HUES6 (cell line): ENCODE data around the gene AP1G2.
"Not testable (repeated sequence)": the region's sequence is repeated elsewhere in the genome, so short reads cannot be mapped to it uniquely, and the experiment has no call there.

Experiments used
- H3K27ac ChIP-seq: 2 replicates; pipeline ENCODE4 v1.7.0; 2013; ENCODE audit warnings: low read depth, mild to moderate bottlenecking, low read length, inconsistent platforms
- H3K27me3 ChIP-seq: 2 replicates; pipeline ENCODE4 v1.6.1; 2013; ENCODE audit warnings: low read length; ENCODE audit not compliant: control insufficient read depth, insufficient read depth
- H3K36me3 ChIP-seq: 2 replicates; pipeline ENCODE4 v1.6.1; 2013; ENCODE audit warnings: low read length; ENCODE audit not compliant: control insufficient read depth, insufficient read depth
- H3K4me1 ChIP-seq: 2 replicates; pipeline ENCODE4 v1.6.1; 2013; ENCODE audit warnings: low read length; ENCODE audit not compliant: control insufficient read depth, insufficient read depth
- H3K4me3 ChIP-seq: 2 replicates; pipeline ENCODE4 v1.5.1; 2013; ENCODE audit warnings: low read depth, low read length
- H3K9ac ChIP-seq: one replicate; pipeline ENCODE4 v1.6.1; 2013; ENCODE audit warnings: mild to moderate bottlenecking, low read length
- H3K9me3 ChIP-seq: 2 replicates; pipeline ENCODE4 v1.6.1; 2013; ENCODE audit warnings: low read depth, low read length; ENCODE audit not compliant: control insufficient read depth, insufficient read depth

Gene AP1G2

GRCh38 chr14:23608454-23608853, 40.9 kb upstream of the AP1G2 start:
- Histone ChIP-seq H3K36me3 (no peaks in the 10 kb centered on the region), H3K27ac (no peak overlapping the region), H3K4me3 (no peak overlapping the region), H3K9me3 (peaks cover 9% of the 10 kb centered on the region), H3K27me3 (peaks cover 19% of the 10 kb centered on the region; the same call in 1 of the 2 replicates), H3K4me1 (no peaks in the 10 kb centered on the region), H3K9ac (no peak overlapping the region)

- no peak overlapping the region for H3K27ac ChIP-seq
- no peaks in the 10 kb centered on the region for H3K4me1 ChIP-seq
- H3K9me3 ChIP-seq, result peaks cover 9% of the 10 kb centered on the region
- H3K4me3 ChIP-seq, result no peak overlapping the region
- H3K27me3 ChIP-seq, result peaks cover 19% of the 10 kb centered on the region; the same call in 1 of the 2 replicates
- no peak overlapping the region for H3K9ac ChIP-seq
- H3K36me3 ChIP-seq, result no peaks in the 10 kb centered on the region
Measured at GRCh38 chr14:23605931-23606585, 38.5 kb upstream of the AP1G2 start.

GRCh38 chr14:23604675-23605170, 37.1 kb upstream of the AP1G2 start:
- Histone ChIP-seq H3K4me1 (no peaks in the 10 kb centered on the region), H3K27me3 (peaks cover 19% of the 10 kb centered on the region; the same call in 1 of the 2 replicates), H3K27ac (no peak overlapping the region), H3K4me3 (no peak overlapping the region), H3K36me3 (no peaks in the 10 kb centered on the region), H3K9ac (no peak overlapping the region), H3K9me3 (peaks cover 4% of the 10 kb centered on the region; the same call in 1 of the 2 replicates)

GRCh38 chr14:23604148-23604547, 36.6 kb upstream of the AP1G2 start:
- H3K4me3 ChIP-seq, result no peak overlapping the region
- no peaks in the 10 kb centered on the region for H3K9me3 ChIP-seq
- H3K36me3 ChIP-seq, result no peaks in the 10 kb centered on the region
- no peak overlapping the region for H3K9ac ChIP-seq
- peaks cover 19% of the 10 kb centered on the region; the same call in 1 of the 2 replicates for H3K27me3 ChIP-seq
- no peaks in the 10 kb centered on the region for H3K4me1 ChIP-seq
- H3K27ac ChIP-seq, result no peak overlapping the region

- Histone ChIP-seq H3K9me3 (no peaks in the 10 kb centered on the region), H3K27me3 (peaks cover 19% of the 10 kb centered on the region; the same call in 1 of the 2 replicates), H3K9ac (no peak overlapping the region), H3K36me3 (no peaks in the 10 kb centered on the region), H3K4me3 (no peak overlapping the region), H3K27ac (no peak overlapping the region), H3K4me1 (no peaks in the 10 kb centered on the region)
Measured at GRCh38 chr14:23603103-23603502, 35.5 kb upstream of the AP1G2 start.

GRCh38 chr14:23602181-23603095, 34.8 kb upstream of the AP1G2 start:
- Histone ChIP-seq H3K36me3 (no peaks in the 10 kb centered on the region), H3K27me3 (peaks cover 16% of the 10 kb centered on the region; the same call in 1 of the 2 replicates), H3K9ac (no peak overlapping the region), H3K4me1 (no peaks in the 10 kb centered on the region), H3K27ac (no peak overlapping the region), H3K4me3 (no peak overlapping the region), H3K9me3 (no peaks in the 10 kb centered on the region)

- peaks cover 10% of the 10 kb centered on the region; the same call in 1 of the 2 replicates for H3K27me3 ChIP-seq
- H3K4me3 ChIP-seq, result no peak overlapping the region
- H3K36me3 ChIP-seq, result no peaks in the 10 kb centered on the region
- no peaks in the 10 kb centered on the region for H3K4me1 ChIP-seq
- no peaks in the 10 kb centered on the region for H3K9me3 ChIP-seq
- no peak overlapping the region for H3K9ac ChIP-seq
- no peak overlapping the region for H3K27ac ChIP-seq
Measured at GRCh38 chr14:23601845-23602180, 34.2 kb upstream of the AP1G2 start.

- Histone ChIP-seq H3K9me3 (no peaks in the 10 kb centered on the region), H3K4me3 (no peak overlapping the region), H3K27me3 (peaks cover 6% of the 10 kb centered on the region; the same call in 1 of the 2 replicates), H3K9ac (no peak overlapping the region), H3K4me1 (no peaks in the 10 kb centered on the region), H3K27ac (no peak overlapping the region), H3K36me3 (no peaks in the 10 kb centered on the region)
Measured at GRCh38 chr14:23601424-23601823, 33.8 kb upstream of the AP1G2 start.

GRCh38 chr14:23600806-23601205, 33.2 kb upstream of the AP1G2 start:
- Histone ChIP-seq H3K27ac (no peak overlapping the region), H3K9ac (no peak overlapping the region), H3K4me3 (no peak overlapping the region), H3K9me3 (no peaks in the 10 kb centered on the region), H3K27me3 (peaks cover under 1% of the 10 kb centered on the region; the same call in 1 of the 2 replicates), H3K36me3 (no peaks in the 10 kb centered on the region), H3K4me1 (no peaks in the 10 kb centered on the region)

GRCh38 chr14:23600322-23600707, 32.7 kb upstream of the AP1G2 start:
- no peak overlapping the region for H3K27ac ChIP-seq
- no peak overlapping the region for H3K9ac ChIP-seq
- no peaks in the 10 kb centered on the region for H3K4me1 ChIP-seq
- no peaks in the 10 kb centered on the region for H3K27me3 ChIP-seq
- no peaks in the 10 kb centered on the region for H3K36me3 ChIP-seq
- no peak overlapping the region for H3K4me3 ChIP-seq
- no peaks in the 10 kb centered on the region for H3K9me3 ChIP-seq

- not testable (repeated sequence) for H3K27ac ChIP-seq, H3K4me1 ChIP-seq, H3K27me3 ChIP-seq, H3K4me3 ChIP-seq, H3K9ac ChIP-seq, H3K36me3 ChIP-seq, H3K9me3 ChIP-seq
Measured at GRCh38 chr14:23594191-23594590, 26.6 kb upstream of the AP1G2 start.
